PC-9 (cell line): ENCODE results near the gene IQCK.

Source experiments
- EZH2 ChIP-seq: fragments of 200-600 bp; sonication (generic); IDR thresholded peaks from 2 replicates; pipeline ENCODE4 v1.8.0; 2017; ENCODE audit warnings: antibody characterized with exemption, low read depth
- TF ChIP-seq, protein P1 (sequence below): fragments of 200-600 bp; sonication (generic); conservative IDR thresholded peaks from 2 replicates; pipeline ENCODE4 v1.6.1; 2017; ENCODE audit warnings: mixed run types, antibody characterized with exemption, mild to moderate bottlenecking, moderate library complexity

DNA sequence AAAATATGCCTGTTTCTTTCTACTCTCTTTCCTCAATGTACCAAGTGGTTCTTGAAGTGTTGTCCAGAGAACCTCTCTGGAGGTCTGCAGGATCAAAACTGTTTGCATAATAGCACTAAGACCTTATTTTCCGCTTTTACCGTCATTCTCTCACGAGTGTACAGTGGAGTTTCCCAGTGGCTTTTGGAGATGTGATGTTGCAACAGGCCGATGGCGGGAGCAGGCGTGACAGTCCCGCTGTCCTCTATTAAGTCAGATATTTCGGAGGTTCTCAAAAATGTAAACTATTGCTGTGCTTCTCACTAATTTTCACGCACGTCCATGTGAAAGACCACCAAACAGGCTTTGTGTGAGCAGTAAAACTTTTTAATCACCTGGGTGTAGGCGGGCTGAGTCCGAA is 174.8 kb downstream of the IQCK start:
- TF ChIP-seq, protein P1, sequence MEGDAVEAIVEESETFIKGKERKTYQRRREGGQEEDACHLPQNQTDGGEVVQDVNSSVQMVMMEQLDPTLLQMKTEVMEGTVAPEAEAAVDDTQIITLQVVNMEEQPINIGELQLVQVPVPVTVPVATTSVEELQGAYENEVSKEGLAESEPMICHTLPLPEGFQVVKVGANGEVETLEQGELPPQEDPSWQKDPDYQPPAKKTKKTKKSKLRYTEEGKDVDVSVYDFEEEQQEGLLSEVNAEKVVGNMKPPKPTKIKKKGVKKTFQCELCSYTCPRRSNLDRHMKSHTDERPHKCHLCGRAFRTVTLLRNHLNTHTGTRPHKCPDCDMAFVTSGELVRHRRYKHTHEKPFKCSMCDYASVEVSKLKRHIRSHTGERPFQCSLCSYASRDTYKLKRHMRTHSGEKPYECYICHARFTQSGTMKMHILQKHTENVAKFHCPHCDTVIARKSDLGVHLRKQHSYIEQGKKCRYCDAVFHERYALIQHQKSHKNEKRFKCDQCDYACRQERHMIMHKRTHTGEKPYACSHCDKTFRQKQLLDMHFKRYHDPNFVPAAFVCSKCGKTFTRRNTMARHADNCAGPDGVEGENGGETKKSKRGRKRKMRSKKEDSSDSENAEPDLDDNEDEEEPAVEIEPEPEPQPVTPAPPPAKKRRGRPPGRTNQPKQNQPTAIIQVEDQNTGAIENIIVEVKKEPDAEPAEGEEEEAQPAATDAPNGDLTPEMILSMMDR: no peak
- TF ChIP-seq EZH2: no peak
